HG02970 (cell line): ENCODE measurements around the gene ASPDH.

Source experiments
- ATAC-seq: cut with Tn5 transposase; IDR thresholded peaks from one replicate; pipeline ENCODE4 v1.9.1; 2021; ENCODE audit warnings: mild to moderate bottlenecking, moderate library complexity, moderate number of reproducible peaks; ENCODE audit not compliant: unreplicated experiment, low FRiP score

ASPDH gene

DNA sequence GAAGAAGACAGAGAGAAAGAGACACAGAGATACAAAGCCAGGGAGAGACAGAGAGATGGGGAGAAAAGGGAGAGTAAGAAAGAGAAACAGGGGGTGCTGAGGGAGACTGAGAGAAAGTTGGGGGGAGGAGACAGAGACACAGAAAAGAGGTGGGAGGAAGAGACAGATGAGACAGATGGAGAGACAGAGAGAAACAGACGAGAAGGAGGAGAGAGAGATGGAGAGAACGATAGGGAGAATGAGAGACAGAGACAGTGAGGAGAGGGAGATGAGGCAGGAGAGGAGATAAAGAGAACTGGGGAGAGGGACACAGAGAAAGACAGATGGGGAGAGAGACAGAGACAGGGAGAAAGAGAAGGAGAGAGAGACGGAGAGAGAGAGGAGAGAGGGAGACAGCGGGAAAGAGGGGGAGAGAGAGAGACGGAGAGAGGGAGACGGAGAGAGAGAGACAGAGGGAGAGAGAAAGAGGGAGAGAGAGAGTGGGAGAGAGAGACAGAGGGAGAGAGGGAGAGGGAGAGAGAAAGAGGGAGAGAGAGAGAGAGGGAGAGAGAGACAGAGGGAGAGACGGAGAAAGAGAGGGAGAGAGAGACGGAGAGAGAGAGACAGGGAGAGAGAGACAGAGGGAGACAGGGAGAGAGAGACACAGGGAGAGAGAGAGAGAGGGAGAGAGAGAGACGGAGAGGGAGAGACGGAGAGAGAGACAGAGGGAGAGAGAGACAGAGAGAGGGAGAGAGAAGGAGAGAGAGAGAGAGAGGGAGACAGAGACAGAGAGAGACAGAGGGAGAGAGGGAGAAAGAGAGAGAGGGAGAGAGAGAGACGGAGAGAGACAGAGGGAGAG, 15.3 kb downstream of the ASPDH start:
- no peak for ATAC-seq

DNA sequence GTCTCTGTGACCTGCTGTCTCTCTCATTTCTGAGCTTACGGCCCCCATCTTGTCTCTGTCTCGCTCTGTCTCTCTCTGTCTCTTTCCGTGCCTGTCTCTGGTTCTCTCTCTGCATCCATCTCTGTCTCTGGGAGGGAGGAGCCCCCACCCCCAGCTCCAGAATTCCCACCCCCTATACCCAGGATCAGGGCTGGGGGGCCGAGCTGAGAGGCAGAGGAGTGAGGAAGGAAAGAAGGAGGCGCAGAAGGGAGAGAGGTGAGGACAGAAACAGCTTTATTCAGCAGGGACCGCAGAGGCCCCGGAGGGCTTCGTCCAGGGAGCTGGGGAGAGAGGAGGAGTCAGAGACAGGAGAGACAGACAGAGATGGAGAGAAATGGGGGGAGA, 16.7 kb downstream of the ASPDH start:
- no peak for ATAC-seq

- no peak for ATAC-seq
Measured at GRCh38 chr19:50496189-50497021, 17.3 kb downstream of the ASPDH start.

DNA sequence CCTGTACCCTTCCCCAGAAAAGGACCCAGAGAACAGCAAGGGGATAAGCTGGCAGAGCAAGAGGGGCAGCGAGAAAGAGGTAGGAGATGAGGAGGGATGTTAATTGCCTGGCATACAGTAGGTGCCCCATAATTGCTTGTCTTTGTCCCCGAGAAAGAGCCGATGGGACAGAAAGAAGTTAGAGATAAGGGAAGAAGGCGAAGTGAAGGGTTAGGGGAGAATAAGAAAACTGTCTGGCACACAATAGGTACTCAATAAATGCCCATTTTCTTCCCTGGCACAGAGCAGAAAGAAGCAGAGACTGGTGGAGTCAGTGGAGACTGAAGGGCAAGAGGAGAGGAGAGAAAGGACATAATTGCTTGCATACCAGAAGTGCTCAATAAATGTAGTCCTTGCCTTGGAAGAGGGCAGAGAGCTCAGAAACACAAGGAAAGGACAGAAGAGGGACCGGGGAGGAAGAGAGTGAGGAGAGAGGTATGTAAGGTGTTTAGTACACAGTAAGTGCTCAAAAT, 18.6 kb downstream of the ASPDH start:
- no peak for ATAC-seq

GRCh38 chr19:50494186-50495019, 19.3 kb downstream of the ASPDH start:
- no peak for ATAC-seq

DNA sequence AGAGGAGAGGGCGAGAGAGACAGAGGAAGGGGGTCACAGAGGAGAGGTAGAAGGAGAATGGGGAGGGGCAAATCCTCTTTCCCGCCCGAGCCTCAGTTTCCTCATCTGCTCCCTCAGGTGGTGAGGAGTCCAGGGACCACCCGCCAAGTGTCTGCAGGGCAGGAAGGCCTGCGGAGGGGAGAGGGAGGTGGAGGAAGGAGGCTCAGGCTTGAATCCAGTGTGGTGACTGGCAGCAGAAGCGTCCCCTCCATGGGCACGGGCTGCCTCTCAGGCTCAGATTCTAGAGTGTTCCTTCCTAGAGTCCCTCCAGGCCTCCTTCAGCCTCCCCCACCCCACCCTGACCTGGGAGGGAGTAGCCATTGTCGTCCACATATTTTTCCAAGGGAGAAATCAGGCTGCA, 20.5 kb downstream of the ASPDH start:
- no peak for ATAC-seq

DNA sequence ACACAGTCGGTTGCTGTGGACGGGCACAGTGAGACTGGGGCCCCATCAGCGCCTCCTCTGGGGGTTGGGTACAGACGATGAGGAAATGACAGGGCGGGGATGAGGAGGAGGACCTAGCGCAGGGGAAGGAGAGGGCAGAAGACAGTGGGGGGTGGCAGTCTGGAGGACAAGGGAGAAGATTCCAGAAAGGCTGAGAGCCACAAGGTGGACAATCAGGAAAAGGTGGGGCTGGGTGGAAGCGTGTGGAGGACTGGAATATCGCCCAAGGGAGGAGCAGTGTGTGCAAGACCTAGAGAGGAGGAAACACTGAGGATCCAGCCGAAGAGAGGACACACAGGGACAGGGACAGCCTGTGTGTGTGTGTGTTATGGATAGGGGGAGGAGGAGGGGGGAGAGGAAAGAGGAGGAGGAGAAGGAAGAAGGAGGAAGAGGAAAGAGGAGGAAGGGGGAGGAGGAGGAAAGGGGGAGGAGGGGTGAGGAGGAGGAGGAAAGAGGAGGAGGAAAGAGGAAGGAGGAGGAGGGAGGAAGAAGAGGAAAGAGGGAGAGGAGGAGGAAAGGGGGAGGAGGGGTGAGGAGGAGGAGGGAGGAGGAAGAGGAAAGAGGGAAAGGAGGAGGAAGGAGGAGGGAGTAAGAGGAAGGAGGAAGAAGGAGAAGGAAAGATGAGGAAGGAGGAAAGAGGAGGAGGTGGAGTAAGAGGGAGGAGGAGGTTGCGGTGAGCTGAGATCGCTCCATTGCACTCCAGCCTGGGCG, 21.2 kb downstream of the ASPDH start:
- no peak for ATAC-seq

DNA sequence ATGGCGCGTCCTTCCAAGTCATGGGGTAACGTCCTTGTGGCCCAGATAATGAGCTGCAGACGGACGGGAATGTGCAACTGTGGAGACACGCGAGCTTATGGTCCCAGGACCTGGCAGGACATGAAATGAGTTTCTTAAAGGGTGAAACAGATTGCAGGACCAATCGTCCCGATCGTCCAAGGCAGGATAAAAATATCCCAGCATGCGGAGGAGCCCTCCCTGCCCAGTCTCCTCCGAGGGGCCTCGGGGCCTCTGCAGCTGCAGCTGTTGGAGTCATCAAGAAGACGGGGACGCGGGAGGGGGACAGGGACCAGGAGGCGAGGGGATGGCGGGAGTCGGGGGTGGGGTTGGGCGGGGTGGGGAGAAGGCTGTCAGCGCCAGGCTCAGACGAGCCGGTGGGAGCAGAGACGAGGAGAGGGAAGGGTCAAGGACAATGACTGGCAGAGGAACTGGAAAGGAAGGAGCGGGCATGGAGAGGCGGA, 22.7 kb downstream of the ASPDH start:
- ATAC-seq = no peak

DNA sequence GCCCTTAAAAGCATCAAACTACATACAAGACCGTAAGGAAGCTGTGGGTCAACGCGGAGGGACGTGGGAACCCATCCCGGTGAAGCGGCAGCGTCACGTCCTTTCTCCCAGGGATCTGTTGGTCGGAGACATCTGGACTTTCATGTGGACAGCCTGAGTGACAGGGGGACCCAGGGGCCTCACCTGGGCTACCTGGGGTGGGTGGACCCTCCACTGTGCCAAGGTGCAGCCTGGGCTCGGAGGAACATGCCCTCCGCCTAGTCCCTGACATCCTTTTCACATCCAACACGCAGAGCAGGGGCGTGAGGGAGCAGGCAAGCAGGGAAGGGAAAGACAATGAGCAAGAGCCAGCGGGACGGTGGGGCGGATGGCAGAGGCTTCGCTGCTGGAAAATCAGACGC, 23.3 kb downstream of the ASPDH start:
- ATAC-seq = no peak

- no peak for ATAC-seq
Measured at GRCh38 chr19:50489461-50490011, 24.2 kb downstream of the ASPDH start.

GRCh38 chr19:50488389-50489194, 25.1 kb downstream of the ASPDH start:
- ATAC-seq = no peak

DNA sequence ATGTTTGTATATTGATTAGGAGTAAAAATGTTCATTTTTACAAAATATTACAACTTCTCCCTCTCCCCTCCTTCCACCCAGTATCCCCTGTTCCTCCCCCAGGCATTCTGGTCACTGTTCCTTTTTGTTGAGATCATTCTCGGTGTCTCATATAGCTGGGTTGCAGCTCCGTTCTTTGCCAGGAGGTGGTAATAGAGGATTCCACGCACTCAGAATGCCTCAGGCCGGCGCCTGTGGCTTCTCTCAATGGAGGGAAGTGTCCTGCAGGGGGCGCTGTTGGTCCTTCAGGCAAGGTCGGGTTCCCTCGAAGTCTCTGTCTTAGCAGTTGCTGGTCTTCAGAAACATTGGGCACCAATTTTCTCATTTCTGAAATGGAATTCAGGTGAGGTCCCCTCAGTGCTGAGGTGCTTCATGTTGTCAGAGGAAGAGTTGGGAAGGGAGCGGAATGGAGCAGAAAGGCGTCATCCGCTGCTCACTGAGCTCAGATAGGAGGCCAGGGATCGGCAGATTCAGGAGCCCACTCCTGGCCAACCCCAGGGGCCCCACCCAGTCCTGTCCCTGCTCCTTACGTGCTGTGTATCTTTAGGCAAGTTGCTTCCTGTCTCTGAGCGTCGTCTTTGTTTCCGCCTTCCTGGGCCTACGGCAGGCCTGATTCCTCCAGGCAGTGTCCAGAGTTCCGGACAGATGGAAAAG, 26.7 kb downstream of the ASPDH start:
- no peak for ATAC-seq

- no peak for ATAC-seq
Measured at GRCh38 chr19:50485284-50485955, 28.3 kb downstream of the ASPDH start.

GRCh38 chr19:50482916-50483315, 30.8 kb downstream of the ASPDH start:
- no peak for ATAC-seq

- no peak for ATAC-seq
Measured at GRCh38 chr19:50482271-50482855, 31.4 kb downstream of the ASPDH start.

DNA sequence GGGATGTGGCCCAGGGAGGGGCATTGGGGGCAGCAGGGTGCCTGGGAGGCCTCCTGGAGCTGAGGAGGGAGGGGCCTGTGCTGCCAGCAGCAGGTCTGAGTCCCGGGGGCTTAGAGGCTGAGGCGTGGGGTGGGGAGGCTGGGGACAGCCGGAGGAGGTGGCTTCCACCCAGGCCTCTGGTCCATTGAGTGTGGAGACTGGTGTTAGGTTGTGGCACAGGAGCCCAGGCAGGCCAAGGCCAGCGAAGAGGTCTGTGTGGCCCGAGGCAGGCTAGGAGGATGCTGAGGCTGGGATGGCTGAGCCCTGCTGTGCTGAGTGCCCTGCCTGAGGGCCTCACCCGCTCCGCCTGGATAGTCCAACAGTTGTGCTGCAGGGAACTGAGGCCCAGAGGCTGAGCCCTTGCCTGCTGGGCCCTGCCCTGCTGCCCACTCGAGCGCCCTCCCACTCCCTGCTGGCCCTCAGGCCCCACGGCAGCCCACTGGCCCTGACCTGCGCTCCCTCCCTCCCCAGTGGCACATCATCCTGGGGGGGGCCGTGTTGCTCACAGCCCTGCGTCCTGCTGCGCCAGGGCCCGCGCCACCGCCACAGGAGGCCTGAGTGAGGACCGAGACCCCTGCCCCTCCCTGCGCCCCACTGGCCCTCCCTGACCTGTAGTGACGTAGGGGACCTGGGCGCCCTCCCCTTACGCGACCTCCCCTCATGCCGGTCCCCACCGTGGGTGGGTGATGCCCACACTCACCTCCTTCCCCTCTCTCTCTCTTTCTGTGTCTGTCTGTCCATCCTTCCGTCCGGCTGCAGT, 32.2 kb downstream of the ASPDH start:
- ATAC-seq = no peak
